Left lobe of liver (tissue), 2 donors: ENCODE results near the gene YBX1. TPM values are rescaled to one million over a fixed set of nuclear protein-coding genes. Genes with fewer than 3 reads are reported as not detected.
"Not testable (repeated sequence)": the region's sequence is repeated elsewhere in the genome, so short reads cannot be mapped to it uniquely, and the experiment has no call there.

ENCODE experiments used
- ATAC-seq: fragments of 200-7000 bp; cut with Tn5 transposase; one replicate; pipeline ENCODE4 v1.9.1; 2020; ENCODE audit warnings: mild to moderate bottlenecking, moderate library complexity
- DNase-seq: peaks from one replicate; pipeline ENCODE4 v3.0.0-alpha.2; 2020; ENCODE audit warnings: low spot score
- total RNA-seq: library from RNA; stranded (reverse); gene quantifications from one replicate; pipeline ENCODE4 v1.2.1, GENCODE V29; 2021
- donor health status: DM: no; HTN: no; CAD: no; lungs with moderate emphysema.
- donor health status: DM: no; HTN: yes; CAD: no.

The YBX1 gene
- 183 TPM for total RNA-seq

GRCh38 chr1:42681741-42682483 is at the start of gene YBX1:
Gene YBX1 (plus strand): TSS chr1:42682418. CDS start chr1:42682566, 148 bp downstream.
- DNase-seq: peak; percentile 98
- ATAC-seq: peak; percentile 92

DNA sequence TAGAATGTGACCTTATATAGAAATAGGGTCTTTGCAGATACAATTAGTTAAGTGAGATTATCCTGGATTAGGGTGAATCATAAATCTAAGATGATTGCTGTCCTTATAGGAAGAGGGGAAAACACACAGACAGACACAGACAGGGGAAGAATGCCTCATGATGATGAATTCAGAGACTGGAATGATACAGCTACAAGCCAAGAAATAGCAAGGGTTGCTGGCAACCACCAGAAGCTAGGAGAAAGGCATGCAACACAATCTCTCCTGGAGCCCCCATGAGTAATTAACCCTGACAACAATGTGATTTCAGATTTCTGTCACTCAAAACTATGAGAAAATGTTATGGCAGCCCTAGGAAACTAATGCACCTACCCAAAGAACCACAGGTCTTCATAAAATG is 43.1 kb upstream of the YBX1 start:
- no peak for DNase-seq

DNA sequence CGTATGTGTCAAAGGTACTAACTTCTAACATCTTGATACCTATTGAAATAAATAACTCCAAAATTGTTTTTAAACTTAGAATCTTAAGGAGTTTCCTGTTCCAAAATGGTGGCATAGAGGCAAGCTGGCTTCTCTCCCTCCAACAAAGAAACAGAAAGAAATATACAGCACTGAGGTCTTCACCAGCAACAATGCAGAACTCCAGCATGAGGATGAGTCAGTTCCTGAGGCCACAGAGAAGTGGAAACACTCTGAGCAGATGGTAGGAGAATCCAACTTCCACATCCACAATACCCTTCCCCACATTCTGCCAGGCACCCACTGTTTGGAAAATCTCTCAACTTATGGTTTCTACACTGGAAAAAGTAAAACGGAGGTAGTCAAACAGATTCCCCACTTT is 36.2 kb upstream of the YBX1 start:
- DNase-seq: no peak
- no peak for ATAC-seq

More for the DNA sequence above, 43.1 kb upstream of the YBX1 start:
- ATAC-seq: no peak

DNA sequence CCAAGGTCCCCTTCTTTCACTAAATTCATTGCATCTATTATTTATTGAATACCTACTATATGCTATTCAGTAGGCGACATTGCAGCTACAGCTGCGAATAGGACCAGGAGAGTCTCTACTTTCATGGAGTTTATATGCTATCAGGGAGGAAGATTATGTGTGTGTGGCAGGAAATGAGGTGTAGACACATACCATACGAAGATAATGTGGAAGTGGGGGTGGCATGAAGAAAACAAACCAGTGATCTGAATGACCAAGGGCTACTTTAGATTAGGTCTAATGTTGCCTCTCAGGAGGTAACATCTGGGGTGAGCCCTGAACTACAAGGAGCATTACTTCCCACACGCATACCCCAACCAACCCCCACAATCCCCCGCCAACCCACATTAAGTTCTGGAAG is 25.0 kb upstream of the YBX1 start:
- ATAC-seq (no peak), DNase-seq (no peak)

DNA sequence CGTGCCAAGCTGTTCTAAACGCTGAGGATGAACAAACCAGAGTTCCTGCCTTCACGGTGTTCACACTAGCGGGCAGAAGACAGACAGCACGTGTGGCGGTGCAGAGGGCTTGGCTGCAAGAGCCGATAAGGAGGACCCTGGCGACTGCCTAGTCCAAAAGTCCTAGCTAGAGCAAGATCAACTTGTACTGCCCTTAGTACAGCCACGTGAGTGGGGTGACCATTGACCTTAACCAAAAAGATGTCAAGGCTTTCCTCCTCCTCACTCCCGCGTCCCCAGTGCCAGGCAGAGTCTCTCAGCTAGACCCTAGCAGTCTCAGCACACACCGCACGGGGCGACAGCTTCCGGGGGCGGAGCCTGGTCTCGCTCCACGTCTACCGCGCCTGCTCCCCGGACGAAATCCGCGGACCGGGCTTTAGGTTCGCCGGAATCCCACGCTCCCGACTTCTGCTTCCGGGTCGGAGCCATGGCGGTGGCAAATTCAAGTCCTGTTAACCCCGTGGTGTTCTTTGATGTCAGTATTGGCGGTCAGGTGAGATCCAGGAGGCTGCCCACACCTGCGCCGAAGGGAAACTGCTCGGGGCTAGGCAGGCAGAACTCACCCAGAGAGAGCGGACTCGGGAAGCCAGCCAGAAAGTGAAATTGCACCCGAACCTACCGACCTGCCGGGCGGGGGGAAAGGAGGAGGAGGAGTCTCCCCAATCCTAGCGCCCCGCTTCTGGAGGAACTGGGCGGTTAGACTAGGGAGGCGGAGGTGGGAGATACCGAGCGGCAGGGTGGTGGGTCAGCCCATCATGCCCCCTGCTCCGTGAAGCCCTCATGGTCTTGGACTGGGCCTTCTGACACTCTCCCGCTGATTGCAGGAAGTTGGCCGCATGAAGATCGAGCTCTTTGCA is 24.0 kb upstream of the YBX1 start, which contains the start of gene PPIH:
TSS of gene PPIH (plus strand) at position 443 of the 896 bp plus-strand sequence. CDS start at position 467, 24 bp downstream.
- ATAC-seq: peak; percentile 99
- DNase-seq: peak; percentile 96

DNA sequence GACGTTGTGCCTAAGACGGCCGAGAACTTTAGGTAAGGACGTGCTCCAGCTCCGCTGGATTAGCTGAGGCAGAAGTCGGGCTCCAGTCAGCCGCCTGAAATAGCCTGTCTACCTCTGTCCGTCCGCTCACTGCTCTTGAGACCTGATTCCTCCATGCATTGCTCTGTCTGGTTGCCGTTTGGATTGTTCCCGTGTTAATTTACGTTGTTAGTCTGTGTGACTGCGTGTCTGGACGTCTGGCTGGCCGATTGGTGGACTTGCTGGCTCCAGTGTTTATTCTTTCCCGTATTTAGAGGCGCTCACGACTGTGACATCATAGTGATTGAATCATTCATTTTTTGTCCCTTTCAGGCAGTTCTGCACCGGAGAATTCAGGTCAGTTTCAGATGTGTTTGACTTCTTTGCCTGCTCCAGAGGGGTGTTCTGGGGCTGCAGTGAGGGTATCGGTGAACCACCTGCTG is 23.3 kb upstream of the YBX1 start:
- DNase-seq (no peak), ATAC-seq (peak; percentile 4)

- ATAC-seq (no peak), DNase-seq (no peak)
Observed at GRCh38 chr1:42660907-42661500, 21.2 kb upstream of the YBX1 start.

GRCh38 chr1:42669936-42670335 is 12.3 kb upstream of the YBX1 start:
- ATAC-seq (no peak), DNase-seq (no peak)

DNA sequence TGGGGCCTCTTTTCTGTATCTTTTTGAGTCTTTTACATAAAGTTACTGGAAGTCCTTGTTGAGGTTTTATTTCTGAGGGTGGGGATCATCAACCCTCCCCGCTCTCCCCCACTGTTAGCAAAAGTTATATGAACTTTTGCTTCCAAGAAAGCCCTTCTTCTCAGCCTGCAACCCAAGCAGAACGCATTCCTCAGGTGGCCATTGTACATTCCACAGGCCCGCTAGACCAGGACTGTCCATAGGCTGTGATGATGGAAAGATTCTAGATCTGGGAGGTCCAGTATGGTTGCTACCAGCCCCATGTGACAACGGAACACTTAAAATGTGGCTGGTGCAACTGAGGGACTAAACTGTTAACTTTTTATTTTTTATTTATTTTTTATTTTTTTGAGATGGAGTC is 11.8 kb upstream of the YBX1 start:
- ATAC-seq: no peak

GRCh38 chr1:42674214-42674613 is 8.0 kb upstream of the YBX1 start:
- ATAC-seq: peak; percentile 58
- no peak for DNase-seq

More for the DNA sequence above, 11.8 kb upstream of the YBX1 start:
- no peak for DNase-seq

DNA sequence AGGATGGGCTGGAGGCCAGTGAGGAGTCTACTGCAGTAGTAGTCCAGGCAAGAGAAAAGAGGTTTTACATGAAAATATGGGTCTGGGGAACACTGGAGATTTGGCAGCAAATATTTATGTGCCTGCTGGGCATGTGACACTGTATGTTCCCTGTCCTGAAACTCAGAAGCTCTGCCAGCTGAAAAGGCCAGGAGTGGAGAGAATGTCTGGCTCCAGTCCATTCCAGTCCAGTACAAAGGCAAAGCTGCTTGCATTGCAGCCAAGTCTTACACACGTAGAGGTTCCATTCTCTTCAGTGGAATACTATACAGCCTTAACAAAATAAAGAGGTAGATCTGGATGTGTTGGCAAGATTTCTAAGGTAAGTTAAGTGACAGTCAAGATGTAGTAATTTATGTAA is 7.5 kb upstream of the YBX1 start:
- DNase-seq (peak; percentile 72), ATAC-seq (peak; percentile 94)

DNA sequence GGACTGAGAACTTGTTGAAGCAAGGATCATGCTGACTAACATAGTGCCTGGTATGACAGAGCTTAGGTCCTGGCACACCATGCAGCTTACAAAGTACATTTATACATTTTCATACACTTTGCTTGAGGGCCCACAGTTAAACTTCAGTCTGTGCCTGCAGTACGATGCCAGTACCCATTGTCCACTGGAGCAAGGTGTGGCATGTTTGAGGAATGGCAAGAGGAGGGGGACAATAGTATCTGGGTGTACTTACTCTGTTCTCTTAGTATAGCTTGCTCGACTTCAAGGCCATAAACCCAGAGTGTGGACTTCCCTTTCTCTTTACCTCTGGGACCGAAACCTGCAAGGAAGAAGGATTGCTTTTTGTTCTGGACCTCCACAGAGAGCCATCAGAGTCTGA is 6.8 kb upstream of the YBX1 start:
- ATAC-seq: no peak
- DNase-seq: no peak

DNA sequence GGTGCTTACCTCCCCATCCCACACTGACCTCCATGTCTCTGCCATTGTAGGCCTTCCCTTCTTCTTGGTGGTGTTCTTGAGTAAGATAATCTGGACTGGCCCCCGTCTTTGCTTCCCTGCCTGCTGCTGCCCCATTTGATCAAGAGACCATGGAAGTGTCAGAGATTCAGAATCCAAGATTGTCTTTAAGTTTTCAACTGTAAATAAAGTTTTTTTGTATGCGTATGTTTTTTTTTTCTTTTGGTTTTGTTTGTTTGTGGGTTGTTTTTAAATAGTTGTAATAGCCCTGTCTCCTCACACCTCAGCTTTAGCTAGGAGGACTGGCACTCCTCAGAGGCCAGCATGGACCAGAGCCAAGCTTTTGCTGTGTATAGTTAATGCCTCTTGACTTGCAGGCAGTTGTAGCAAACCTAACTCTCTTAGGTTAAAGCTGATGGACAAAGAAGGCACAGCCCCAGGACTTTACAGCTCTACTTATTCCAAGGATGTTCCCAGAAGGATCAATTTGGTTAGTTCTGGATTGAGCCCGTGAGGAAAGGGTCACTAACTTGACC is 5.6 kb upstream of the YBX1 start:
- DNase-seq (no peak), ATAC-seq (no peak)

DNA sequence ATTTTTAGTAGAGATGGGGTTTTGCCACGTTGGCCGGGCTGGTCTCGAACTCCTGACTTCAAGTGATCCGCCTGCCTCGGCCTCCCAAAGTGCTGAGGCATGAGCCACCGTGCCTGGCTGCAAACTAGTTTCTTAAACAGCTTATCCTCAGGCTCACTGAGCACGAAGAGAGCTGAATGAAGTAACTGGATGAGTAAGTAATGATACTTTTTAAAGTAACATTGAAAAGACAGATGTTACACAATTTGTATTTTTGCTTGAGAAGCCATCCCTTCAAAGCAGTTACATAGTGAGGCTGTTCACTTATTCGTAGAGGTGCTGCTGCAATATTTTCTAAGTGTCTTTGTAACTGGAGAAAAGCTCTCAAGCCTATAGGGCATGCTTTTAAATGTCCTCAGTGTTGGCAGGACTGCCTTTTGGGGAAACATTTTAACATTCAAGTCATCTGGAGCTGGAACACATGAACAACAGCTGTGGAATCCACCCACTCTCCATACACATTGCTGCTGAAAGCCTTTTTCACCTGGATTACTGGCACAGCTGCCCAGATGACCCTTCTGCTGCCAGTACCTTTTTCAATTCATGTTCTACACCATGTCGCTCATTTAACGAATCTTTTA is 2.7 kb upstream of the YBX1 start:
- DNase-seq (no peak), ATAC-seq (no peak)

DNA sequence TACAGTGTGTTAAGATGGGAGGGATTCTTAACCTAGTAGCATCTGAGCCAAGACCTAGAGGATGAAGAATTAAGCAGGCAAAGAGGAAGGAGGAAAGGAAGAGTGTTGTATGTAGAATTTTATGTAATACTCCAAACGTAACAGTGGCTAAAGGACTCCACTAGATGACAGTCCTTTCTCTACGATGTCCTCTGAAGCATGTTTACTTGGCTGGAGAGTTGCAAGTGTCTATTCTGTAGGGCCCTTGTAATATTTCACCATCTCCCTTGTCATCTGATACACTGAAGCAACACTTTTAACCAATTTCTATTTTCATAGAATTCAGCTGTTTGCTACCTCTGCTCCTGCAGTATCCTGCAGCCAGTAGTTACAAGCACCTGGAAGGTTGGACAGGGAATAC is 2.2 kb upstream of the YBX1 start:
- ATAC-seq (no peak), DNase-seq (no peak)

DNA sequence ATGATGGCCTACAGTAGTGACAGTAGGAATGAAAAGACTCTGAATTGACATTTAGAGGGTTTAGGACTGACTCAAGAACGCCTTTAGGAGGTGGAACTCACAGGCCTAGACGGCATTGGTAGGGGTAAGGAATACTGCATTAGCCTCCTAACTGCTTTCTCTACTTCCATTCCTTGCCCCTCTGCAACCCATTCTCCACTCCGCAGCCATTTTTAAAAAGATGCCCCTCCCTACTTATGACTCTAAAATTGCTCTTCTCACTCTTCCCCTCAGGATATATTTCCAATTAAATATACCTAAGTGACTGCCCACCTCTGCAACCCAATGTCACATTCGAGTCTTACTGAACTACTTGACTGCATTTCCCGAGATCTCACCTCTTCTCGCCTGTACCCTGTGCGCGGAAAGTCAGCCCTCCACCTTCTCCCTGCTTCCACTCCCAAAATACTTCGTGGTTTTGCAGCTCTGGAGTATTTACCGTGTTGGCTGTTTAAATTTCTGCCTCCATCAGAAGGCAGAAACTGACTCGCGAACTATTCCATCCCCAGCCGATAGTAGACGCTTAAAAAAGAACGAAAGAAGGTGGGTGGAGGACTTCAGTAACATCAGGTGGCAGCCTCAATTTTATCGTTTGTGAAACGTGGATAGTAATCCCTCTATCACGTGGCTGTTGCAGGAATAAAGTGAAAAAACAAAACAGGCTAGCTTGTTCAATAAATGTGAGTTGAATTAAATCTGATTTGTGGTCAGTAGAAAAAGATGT is 1.1 kb upstream of the YBX1 start:
- DNase-seq (no peak), ATAC-seq (peak; percentile 18)

- peak; percentile 44 for ATAC-seq
- not testable (repeated sequence) for DNase-seq
Observed at GRCh38 chr1:42682484-42682738, 193 bp downstream of the YBX1 start.

DNA sequence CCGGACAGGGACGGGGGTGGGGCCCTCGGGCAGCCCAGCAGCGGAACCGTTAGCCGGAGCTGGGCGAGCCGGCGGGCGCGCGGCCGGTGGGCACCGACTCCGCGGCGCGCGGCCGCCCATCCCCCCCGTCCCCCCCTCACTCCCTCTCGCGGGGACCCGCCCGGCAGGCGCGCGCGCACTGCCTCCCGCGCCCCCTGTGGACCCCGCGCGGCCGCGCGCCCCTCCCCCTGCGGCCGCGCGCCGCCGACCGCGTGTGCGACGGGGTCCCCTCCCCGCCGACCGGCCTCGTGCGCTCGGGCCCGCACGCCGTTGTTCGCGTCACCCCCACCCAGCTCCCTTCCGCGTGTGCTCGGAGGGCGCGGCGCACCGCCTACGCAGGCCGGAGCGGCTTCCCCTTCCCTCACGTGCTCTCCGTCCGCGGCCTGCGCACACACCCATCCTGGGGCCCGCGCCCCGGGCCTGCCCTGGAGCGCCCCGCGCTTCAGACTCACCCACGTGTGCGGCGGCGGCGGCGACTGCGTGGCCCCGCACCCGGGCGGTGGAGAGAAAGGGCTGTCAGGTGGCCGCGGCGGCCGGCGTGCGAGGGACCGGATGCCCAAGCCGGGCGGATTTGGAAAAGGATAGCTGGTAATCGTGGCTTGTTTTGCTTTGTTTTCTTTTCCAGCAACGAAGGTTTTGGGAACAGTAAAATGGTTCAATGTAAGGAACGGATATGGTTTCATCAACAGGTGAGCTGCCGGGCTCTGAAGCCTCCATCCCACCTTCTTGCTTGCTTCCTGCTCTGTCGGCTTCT is 717 bp downstream of the YBX1 start:
- DNase-seq (peak; percentile 70), ATAC-seq (peak; percentile 63)

- no peak for DNase-seq
- ATAC-seq: no peak
Observed at GRCh38 chr1:42684139-42684538, 1.9 kb downstream of the YBX1 start.
